Right renal pelvis (tissue), 4 donors: ENCODE measurements around the gene TAAR6. TPM values are rescaled to one million over a fixed set of nuclear protein-coding genes. Genes with fewer than 3 reads are reported as not detected.
"Not testable (repeated sequence)": the region's sequence is repeated elsewhere in the genome, so short reads cannot be mapped to it uniquely, and the experiment has no call there.

ENCODE experiments used
- DNase-seq, 4 donors: peaks; one replicate each; pipeline ENCODE4 v3.0.0-alpha.2; 2013; ENCODE audit warnings: low read depth in 4 of 4, low spot score in 3 of 4, missing footprints in 1 of 4
- polyA plus RNA-seq, 4 donors: library from polyadenylated mRNA; unstranded; fragments of 120-200 nt; gene quantifications; one replicate each; pipeline ENCODE4 v1.2.1, GENCODE V29; 2013; ENCODE audit not compliant: insufficient read length in 4 of 4

Gene TAAR6, protein sequence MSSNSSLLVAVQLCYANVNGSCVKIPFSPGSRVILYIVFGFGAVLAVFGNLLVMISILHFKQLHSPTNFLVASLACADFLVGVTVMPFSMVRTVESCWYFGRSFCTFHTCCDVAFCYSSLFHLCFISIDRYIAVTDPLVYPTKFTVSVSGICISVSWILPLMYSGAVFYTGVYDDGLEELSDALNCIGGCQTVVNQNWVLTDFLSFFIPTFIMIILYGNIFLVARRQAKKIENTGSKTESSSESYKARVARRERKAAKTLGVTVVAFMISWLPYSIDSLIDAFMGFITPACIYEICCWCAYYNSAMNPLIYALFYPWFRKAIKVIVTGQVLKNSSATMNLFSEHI
- under 1 TPM in 2 of 4 donors, not detected in 2; 0.08 to 0.15 TPM for polyA plus RNA-seq

DNA sequence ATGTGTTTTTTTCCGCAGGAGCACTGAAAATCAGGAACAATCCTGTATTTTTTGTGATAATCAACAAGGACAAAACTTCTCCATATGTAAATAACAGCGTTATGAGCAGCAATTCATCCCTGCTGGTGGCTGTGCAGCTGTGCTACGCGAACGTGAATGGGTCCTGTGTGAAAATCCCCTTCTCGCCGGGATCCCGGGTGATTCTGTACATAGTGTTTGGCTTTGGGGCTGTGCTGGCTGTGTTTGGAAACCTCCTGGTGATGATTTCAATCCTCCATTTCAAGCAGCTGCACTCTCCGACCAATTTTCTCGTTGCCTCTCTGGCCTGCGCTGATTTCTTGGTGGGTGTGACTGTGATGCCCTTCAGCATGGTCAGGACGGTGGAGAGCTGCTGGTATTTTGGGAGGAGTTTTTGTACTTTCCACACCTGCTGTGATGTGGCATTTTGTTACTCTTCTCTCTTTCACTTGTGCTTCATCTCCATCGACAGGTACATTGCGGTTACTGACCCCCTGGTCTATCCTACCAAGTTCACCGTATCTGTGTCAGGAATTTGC lies at the start of gene TAAR6:
TSS of gene TAAR6 (plus strand) at position 102 of the 557 bp plus-strand sequence. CDS start at position 102, 0 bp downstream.
- DNase-seq, result no peak

DNA sequence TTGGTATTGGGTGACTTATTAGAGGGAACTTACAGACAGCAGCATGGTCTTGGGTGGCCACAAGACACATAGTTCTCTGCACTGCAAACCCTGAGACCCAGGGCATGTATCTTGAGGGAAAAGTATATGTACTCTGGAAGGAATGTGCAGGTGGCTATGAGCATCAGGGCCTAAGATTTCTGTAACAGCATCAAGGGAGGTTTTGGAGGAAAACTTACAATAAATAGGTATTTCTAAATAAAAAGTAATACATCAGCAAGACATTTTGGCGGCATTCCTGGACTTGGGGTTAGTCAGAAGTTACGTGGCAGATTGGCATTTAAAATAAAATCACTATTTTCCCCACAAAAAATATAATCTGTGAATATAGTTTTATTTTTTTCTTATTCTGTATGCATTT lies 49.2 kb upstream of the TAAR6 start:
- DNase-seq, result no peak

DNA sequence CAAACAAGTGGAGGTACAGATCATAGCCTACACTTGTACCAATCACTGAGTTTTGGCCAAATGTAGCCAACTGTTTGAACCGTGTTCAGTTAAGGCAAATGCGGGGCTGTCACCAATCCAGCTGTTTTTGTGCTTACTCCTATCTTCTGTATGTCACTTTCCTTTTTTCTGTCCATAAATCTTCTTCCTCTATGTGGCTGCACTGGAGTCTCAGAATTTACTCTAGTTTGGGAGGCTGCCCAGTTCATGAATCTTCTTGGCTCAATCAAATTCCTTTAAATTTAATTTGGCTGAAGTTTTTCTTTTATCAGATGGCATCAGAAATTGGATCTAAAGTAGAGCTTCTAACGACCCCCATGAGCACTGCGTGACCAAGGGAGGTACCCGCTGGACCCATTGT lies 45.5 kb upstream of the TAAR6 start:
- DNase-seq, result no peak

DNA sequence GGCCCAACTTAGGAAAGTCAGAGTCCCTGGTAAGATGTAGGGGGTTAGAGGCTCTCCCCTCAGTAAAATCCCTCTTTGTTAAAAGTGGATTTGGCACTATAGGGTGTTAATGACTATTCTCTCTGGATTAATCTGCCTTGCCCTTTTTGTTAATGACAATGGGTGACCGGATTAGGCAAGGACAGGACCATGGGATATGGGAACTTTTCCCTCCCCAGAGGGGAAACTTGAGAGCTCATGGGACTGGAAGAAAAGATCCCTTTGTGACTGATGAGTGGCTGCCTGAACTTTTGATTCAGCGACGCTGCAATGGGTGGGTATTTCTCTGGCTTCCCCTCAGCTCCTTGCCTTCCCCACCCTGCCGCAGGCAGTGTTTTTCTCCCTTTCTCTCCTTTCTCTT lies 44.3 kb upstream of the TAAR6 start:
- DNase-seq, result no peak

DNA sequence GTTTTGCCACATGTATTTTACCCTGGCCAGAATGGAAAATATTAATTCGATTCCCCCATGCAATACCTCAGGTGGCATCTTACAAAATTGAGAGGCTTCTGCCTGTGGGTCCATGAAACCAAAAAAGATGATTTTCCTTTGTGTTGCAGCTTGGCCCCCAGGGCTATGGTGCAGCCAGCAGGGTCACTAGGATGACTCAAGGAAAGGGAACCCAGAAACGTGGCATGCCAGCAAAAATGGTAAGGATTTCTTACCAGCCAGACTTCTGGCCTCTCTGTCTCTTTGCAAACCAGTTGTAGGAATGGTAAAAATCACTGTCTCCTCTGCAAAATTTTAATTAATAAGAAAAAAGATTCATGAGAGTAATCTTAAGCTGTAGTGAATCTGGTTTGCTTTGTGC lies 43.7 kb upstream of the TAAR6 start:
- no peak for DNase-seq

DNA sequence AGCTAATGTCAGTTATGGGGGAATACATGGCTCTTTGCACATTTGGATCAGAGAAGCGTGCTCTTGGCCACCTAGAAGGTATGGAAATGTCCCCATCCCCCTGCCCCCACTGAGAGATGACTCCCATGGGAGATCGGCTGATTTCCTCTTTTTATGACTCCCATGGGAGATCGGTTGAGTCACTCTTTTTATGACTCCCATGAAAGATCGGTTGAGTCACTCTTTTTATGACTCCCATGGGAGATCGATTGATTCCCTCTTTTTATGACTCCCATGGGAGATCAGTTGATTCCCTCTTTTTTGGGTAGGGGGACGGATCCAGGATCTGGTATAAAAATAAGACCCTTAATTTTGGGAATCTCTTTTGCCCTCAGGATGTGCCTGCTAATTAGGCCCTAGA lies 42.3 kb upstream of the TAAR6 start:
- DNase-seq, result no peak

DNA sequence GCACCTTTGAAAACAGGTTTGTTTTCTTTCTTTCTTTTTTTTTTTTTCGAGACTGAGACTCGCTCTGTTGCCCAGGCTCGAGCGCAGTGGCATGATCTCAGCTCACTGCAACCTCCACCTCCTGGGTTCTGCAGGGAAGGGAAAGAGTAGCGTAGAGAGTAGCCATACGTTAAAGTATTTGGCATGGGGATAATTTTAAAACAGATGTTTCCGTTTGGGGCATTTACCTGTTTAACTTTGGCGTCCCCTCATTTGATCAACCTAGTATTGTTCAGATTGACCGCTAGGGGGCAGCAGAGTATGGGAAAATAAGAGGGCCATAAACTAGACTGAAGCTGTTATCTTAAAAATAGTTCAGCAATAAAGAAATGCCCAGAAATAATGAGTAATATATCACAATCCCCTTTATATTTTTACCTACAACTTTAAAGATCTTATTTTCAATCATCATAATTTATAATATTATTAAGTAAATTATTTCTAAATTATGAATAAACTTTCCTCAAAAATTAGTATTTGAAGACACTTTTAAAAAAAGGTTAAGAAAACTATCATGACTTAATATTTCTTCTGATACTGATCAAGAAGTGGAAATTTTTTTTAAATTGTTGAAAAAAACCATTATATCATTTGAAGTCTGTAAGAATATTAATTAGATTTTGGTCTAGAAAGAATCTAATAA lies 39.7 kb upstream of the TAAR6 start:
- DNase-seq, result peak in 3 of 4 donors; percentile 51 to 56 (median 53)

DNA sequence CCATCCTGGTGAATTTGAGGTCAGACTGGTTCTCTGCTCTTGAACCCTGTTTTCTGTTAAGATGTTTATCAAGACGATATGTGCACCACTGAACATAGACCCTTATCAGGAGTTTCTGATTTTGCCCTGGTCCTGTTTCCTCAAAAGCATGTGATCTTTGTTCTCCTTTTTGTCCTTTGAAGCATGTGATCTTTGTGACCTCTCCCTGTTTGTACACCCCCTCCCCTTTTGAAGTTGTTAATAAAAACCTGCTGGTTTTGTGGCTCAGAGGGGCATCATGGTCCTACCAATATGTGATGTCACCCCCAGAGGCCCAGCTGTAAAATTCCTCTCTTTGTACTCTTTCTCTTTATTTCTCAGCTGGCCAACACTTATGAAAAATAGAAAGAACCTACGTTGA lies 35.6 kb upstream of the TAAR6 start:
- DNase-seq, result not testable (repeated sequence)

DNA sequence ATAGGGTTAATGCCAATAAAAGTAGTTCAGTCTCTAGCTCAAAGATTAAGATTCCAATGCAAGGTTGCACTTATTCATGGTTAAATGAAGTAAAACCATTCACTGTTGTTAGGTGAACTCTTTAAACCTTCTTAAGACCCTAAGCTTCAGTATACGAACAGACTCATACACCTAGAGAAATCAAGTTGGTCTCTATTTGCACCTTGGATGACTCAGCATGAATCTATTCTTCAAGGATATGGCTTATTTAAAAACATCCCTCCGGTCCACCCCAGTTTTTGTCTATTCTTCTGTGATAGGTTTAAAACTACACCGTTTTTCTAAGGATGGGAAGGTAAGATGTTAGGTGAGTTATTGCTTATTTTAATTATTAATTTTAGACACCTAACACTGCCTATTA lies 33.0 kb upstream of the TAAR6 start:
- DNase-seq, result no peak

DNA sequence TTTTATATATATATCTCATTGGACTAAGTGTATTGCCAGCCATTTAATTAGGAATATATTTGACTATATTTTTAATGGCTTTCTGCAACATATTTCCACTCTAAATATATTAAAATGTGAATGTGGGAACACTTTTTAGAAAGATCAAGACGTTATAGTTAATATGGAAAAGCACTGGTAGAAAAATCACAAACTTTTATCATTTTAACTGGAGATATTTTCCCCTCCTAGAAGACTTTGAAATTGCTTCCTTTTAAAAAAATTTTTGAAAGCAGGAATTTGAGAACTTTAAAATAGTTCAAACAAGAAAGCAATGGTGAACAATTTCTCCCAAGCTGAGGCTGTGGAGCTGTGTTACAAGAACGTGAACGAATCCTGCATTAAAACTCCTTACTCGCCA lies 32.1 kb upstream of the TAAR6 start, which contains the start of gene TAAR9:
TSS of gene TAAR9 (plus strand) at position 301 of the 400 bp plus-strand sequence. CDS start at position 314, 13 bp downstream.
- no peak for DNase-seq

DNA sequence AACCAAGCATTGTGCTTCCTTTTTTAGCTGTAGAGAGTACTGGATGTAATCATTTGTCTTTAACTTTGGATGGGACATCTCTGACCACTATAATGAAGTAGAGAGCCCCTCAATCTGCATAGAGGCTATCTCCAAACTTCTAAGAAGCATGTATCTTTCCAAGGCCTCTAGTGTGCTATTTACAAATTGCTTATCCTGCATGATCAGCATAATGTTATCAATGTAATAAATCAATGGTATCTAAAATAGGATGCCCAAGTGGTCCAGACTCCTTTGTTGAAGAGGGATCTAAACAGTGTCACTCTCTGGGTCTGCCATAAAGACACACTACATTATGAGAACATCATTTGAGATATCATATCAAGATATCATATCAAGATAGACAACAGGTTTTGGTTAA lies 25.3 kb upstream of the TAAR6 start:
- no peak for DNase-seq

DNA sequence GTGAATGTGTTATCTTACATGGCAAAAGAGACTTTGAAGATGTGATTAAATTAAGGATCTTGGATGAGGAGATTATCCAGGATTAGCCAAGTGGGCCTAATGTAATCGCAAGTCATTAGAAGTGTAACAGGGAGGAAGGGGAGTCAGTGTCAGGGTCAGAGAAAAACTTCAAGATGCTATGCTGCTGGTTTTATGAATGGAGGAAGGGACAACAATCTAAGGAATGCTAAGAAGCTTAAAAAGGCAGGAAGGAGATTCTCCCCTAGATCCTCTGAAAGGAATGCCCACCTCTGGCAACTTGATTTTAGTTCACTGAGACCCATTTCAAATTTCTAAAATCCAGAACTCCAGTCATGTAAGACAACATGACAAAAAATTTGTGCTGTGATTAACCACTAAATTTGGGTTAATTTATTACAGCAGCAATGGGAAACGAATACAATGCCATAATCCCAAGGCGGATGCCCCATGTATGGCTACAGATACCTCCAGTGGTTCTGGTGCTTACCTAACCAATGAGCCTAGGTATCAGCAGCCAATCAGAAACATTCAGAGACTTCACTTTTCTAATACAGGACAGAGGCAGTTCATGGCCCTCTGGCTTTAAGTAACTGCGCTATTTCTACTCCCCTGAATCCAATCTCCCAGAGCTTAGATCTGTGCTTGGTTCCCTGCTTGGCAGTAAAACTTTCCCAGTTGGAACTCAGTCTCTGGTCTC lies 21.2 kb upstream of the TAAR6 start:
- no peak for DNase-seq

DNA sequence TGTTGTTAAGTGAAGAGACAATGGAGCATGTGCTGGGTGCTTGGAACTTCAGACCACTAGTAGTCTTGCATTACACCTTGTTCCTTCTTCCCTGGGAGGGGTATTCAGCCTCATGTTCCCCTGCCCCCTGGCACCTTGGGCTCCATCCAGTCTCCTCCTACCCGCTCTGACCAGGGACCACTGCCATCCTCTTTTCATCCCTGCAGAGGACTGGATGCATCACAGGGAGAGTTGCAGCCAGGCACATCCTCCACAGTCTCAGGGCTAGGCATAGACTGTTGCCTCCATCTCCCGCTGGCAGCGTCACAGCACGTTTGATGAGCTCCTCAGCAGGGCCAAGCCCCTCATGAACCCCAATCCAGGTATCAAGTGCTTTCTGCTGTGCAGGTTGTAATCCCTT lies 18.9 kb upstream of the TAAR6 start:
- DNase-seq, result no peak

DNA sequence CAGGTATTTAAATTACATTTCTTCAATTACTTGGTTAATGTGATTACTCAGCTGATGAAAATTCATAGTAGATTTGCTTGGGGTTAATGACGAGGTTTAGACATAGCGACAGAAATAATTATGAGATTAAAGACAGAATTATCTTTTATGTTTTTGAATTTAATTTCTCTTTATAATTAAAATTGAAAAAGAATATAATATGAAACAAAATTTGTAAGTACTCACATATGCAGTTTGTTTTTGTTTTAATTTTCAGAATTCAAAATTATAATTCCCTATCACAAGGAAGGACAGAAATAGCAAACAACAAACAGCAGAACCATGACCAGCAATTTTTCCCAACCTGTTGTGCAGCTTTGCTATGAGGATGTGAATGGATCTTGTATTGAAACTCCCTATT lies 17.8 kb upstream of the TAAR6 start, which contains the start of gene TAAR8:
TSS of gene TAAR8 (plus strand) at position 301 of the 400 bp plus-strand sequence. CDS start at position 322, 21 bp downstream.
- no peak for DNase-seq

DNA sequence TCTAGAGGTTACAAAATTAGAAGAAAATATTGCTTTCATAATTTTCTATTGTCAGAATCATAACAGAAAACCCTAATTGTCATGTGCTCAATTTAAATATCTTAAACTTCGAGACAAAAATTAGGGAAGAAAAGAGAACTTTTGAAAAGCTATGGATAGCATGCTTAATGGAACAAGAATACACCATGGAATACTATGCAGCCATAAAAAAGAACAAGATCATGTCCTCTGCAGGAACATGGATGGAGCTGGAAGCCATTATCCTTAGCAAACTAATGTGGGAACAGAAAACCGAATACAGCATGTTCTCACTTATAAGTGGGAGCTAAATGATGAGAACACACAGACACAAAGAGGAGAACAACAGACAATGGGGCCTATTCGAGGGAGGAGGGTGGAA lies 10.0 kb upstream of the TAAR6 start:
- DNase-seq, result not testable (repeated sequence)

DNA sequence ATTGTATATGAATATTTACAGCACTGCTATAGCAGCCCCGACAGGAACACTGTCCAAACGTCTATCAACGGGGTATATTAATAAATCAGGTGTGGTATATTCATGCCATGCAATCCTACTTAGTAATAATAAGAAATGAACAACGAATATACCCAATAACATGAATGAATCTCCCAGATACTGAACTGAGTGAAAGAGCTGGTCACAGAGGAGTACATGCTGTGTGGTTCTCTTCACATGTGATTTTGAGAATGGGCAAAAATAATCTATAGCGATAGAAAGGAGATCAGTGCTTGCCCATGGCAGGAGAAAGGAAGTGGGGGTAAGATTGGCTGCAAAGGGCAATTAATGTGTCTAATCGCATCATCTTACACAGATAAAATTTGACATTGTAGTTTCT lies 3.7 kb upstream of the TAAR6 start:
- DNase-seq, result no peak

DNA sequence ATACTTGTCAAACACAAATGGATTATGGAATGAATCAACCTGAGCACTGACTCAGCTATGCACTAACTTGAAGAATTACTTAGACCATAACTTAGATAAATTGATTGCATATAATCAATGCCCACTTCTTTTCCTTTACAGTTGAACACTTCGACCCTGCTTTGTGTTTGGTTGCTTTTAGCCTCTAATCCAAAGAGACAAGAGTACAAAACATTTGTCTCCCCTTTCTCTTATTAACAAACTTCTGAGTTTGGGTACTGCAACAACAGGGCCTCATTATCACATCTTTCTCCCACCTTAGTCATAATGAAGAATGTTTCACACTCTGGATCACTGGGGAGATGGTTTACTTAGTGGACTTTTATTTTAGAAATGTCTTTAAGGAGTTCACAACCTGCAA lies 2.6 kb upstream of the TAAR6 start:
- no peak for DNase-seq

DNA sequence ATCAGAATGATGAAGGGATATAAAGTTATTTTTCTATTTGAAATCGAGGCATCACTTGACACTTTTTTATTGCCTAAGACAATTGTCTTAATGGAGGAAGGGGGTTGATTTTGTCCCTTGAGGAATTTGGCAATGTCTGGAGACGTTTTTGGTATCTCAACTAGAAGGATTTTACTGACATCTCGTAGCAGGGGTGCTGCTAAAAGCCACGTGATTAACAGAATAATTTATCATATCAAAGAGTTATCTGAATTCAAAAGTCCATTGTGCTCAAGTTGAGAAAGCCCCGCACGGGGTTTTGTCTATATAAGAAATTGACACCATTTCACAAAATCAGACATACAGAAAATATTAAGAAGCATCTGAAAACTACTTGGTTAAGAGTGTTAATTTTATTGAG lies 1.5 kb upstream of the TAAR6 start:
- no peak for DNase-seq

DNA sequence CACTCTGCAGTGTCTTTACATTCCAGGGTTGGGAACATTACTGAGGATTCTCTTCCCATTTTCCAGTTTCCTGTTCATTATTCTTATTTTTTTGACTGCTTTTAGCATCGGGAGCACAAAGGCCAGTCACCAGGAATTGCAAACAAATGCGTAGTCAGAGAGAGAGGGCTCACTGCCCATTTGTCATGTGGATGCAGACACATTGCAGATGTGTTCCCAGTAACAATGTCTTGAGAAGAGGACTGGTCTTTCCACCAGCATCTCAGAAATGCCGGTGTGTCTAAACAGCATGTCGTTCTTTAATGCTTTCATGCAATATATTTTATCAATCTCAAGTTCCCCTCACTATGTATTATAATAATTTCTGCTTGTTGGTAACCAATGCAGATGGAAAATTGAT lies 952 bp upstream of the TAAR6 start:
- no peak for DNase-seq

DNA sequence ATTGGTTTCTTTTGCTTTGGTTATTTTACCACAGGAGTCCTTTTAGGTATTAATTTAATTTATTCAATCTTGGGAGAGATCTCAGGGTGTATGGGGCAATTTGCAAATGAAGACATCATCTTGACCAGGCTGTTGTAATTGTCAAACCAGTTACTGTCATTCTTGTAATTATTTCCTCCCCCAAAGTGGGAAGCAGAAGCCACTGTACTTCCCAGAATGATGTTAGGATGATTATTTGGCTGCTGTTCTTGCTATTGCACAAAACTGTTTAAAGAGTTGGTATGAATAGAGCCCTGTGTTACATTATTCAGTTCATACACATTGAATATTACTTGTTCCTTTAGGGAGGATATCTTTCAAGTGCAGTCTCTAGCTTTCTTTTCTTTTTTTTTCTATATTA lies 1.7 kb downstream of the TAAR6 start:
- DNase-seq, result no peak

DNA sequence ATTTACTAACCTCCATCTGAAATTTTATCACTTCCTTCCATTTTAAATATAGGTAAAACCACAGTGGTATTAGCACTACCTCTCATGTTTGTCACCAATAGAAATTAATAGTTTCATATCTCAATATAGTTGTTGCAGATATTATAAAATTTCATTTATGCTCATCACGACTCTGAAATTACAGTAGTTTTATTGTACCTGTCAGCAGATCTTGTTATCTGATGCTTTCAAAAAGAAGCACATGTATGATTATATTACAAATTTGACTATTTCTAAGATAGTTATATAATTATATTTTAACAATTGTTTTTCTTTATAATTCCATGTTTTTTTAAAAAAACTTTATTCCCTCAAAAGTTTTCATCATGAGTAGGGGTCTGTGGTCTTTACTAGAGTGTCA lies 14.6 kb downstream of the TAAR6 start:
- no peak for DNase-seq
